Gastrocnemius medialis (tissue), 4 donors: ENCODE measurements around the gene GRK4.

ENCODE experiments used
- CTCF ChIP-seq, 5 experiments: fragments of 450-650 bp in 3 of 5; fragments of 200-600 bp in 2 of 5; sonication (generic) in 2 of 5; IDR thresholded peaks in 4 of 5; conservative IDR thresholded peaks in 1 of 5; 1 replicate in 4 of 5; 2 replicates in 1 of 5; pipeline ENCODE4 v1.5.1; 2016 to 2019; ENCODE audit warnings: antibody characterized with exemption in 5 of 5, mild to moderate bottlenecking in 3 of 5, moderate library complexity in 3 of 5
- POLR2A ChIP-seq, 2 donors: fragments of 450-650 bp; IDR thresholded peaks; one replicate each; pipeline ENCODE4 v1.6.1; 2017; ENCODE audit warnings: antibody characterized with exemption in 2 of 2, mild to moderate bottlenecking in 2 of 2, moderate library complexity in 2 of 2

GRCh38 chr4:2933566-2934076 is 29.8 kb upstream of the GRK4 start:
- TF ChIP-seq CTCF (IDR thresholded peaks at IDR 0.05 in 4 of 5, conservative IDR thresholded peaks at IDR 0.05 in 1 of 5), result no peak
- TF ChIP-seq POLR2A (IDR thresholded peaks at IDR 0.05), result no peak
